DND-41 (cell line): ENCODE measurements around the gene ROCK2.

Experiments
- CTCF ChIP-seq: IDR thresholded peaks from 2 replicates; pipeline ENCODE4 v1.5.1; 2012; ENCODE audit warnings: borderline replicate concordance, low read length, moderate library complexity, mild to moderate bottlenecking; ENCODE audit not compliant: poor library complexity, severe bottlenecking; ENCODE audit errors: extremely low read depth
- EZH2 ChIP-seq: IDR thresholded peaks from 3 replicates; pipeline ENCODE4 v1.6.1; 2012; ENCODE audit warnings: borderline replicate concordance, low read depth, mild to moderate bottlenecking, moderate library complexity, low read length, inconsistent platforms; ENCODE audit not compliant: severe bottlenecking

- no peak for TF ChIP-seq CTCF
- no peak for TF ChIP-seq EZH2
Observed at GRCh38 chr2:11133936-11134320, 210.5 kb downstream of the ROCK2 start.
